CD8-positive, alpha-beta memory T cell (primary cell): ENCODE results near the gene C6orf141. TPM values are rescaled to one million over a fixed set of nuclear protein-coding genes. Genes with fewer than 3 reads are reported as not detected.

Experiments used
- CTCF ChIA-PET: fragments of 350-600 bp; sonication (Branson Sonifier 250); formaldehyde crosslinking; loops from one replicate; lab custom pipeline; 2021; ENCODE audit warnings: antibody characterized with exemption; lab: Charles Lee
- POLR2A ChIA-PET: fragments of 350-600 bp; sonication (Branson Sonifier 250); formaldehyde crosslinking; loops from one replicate; lab custom pipeline; 2021; ENCODE audit warnings: antibody characterized with exemption; lab: Charles Lee
- DNase-seq, 5 donors: peaks; one replicate each; pipeline versions ENCODE4 v3.0.0 to v3.0.0-alpha.2; 2020 to 2022; ENCODE audit warnings: mixed read lengths in 1 of 5
- H3K27ac ChIP-seq: one replicate; pipeline ENCODE4 v1.7.0; 2013; ENCODE audit warnings: low read depth, mild to moderate bottlenecking, low read length, moderate library complexity
- H3K27me3 ChIP-seq: 2 replicates; pipeline ENCODE4 v1.7.0; 2013; ENCODE audit warnings: low read length, mild to moderate bottlenecking; ENCODE audit not compliant: insufficient read depth, poor library complexity, severe bottlenecking
- H3K36me3 ChIP-seq: 2 replicates; pipeline ENCODE4 v1.7.0; 2013; ENCODE audit warnings: mild to moderate bottlenecking, low read length, moderate library complexity; ENCODE audit not compliant: insufficient read depth
- H3K4me1 ChIP-seq: 2 replicates; pipeline ENCODE4 v1.7.0; 2013; ENCODE audit warnings: mild to moderate bottlenecking, low read length, moderate library complexity; ENCODE audit not compliant: insufficient read depth
- H3K4me3 ChIP-seq: 2 replicates; pipeline ENCODE4 v1.7.0; 2013; ENCODE audit warnings: mild to moderate bottlenecking, low read length
- H3K9me3 ChIP-seq: 2 replicates; pipeline ENCODE4 v1.7.0; 2013; ENCODE audit warnings: mild to moderate bottlenecking, low read length
- H3K27ac Mint-ChIP-seq, 8 donors: one replicate each; pipeline ENCODE4 v1.8.0; 2020 to 2021; ENCODE audit warnings: mixed read lengths in 8 of 8, mild to moderate bottlenecking in 6 of 8, inconsistent platforms in 3 of 8, moderate library complexity in 3 of 8
- H3K27me3 Mint-ChIP-seq, 2 donors: one replicate each; pipeline ENCODE4 v1.8.0; 2020 to 2021; ENCODE audit warnings: mixed read lengths in 2 of 2, mild to moderate bottlenecking in 1 of 2, moderate library complexity in 1 of 2
- H3K36me3 Mint-ChIP-seq, 3 donors: one replicate each; pipeline ENCODE4 v1.8.0; 2020 to 2021; ENCODE audit warnings: mixed read lengths in 3 of 3, inconsistent platforms in 1 of 3, mild to moderate bottlenecking in 1 of 3
- H3K4me1 Mint-ChIP-seq, 3 donors: one replicate each; pipeline ENCODE4 v1.8.0; 2020 to 2021; ENCODE audit warnings: mixed read lengths in 3 of 3, inconsistent platforms in 1 of 3, mild to moderate bottlenecking in 1 of 3
- H3K4me3 Mint-ChIP-seq, 7 donors: one replicate each; pipeline ENCODE4 v1.8.0; 2020 to 2021; ENCODE audit warnings: mixed read lengths in 7 of 7, mild to moderate bottlenecking in 6 of 7, moderate library complexity in 4 of 7, inconsistent platforms in 2 of 7
- H3K9me3 Mint-ChIP-seq, 5 donors: one replicate each; pipeline ENCODE4 v1.8.0; 2020 to 2022; ENCODE audit warnings: mixed read lengths in 5 of 5, mild to moderate bottlenecking in 3 of 5, moderate library complexity in 2 of 5, inconsistent platforms in 1 of 5
- polyA plus RNA-seq: library from polyadenylated mRNA; unstranded; fragments of 300-500 nt; fragmentation: Illumina TruSeq; gene quantifications from one replicate; pipeline ENCODE4 v1.2.3, GENCODE V29; 2021
- total RNA-seq, 2 experiments: library from RNA; stranded (reverse); gene quantifications; one replicate each; pipeline ENCODE4 v1.2.3, GENCODE V29; 2021

The C6orf141 gene
- total RNA-seq (not detected), polyA plus RNA-seq (not detected)

DNA sequence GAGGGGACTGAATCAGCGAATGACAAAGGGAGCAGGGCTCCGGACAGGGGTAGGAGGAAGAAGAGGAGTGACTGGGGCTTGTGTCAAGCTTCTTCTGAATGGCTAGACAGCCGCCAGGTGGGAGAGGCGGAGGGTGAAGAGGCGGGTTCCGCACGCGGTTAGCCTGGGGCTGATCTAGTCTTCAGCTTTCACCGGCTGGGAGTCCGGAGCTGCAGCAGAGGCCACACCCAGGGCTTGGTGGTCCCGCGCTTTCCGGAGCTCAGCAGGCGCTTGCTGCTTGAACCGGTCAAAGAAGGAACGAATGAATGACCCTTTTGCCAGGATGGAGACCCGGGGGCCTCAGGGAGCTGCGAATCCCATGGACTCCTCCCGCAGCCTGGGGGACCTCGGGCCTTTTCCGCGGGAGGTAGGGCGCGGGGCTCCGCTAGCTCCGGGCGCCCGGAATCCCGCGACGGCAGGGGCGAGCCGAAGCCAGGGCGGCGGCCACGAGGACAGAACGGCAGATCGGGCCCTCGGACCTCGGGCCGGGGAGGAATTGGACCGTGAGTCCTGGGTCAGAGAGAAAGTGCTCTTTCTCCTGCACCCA is at the start of gene C6orf141:
Gene C6orf141 (plus strand): TSS at position 177 of the 586 bp plus-strand sequence. CDS start 125 bp downstream, at position 302.
- H3K27me3 ChIP-seq: peaks cover 3% of the 10 kb centered on the region
- H3K9me3 Mint-ChIP-seq: peaks cover 0 to 2% (median 0%) of the 10 kb centered on the region in 5 donors
- peaks cover 22 to 49% of the 10 kb centered on the region in 2 donors for H3K27me3 Mint-ChIP-seq
- no peaks in the 10 kb centered on the region for H3K9me3 ChIP-seq
- ChIA-PET POLR2A (no interaction called here), CTCF (no interaction called here)
- H3K4me3 Mint-ChIP-seq: peak within 1 kb of the TSS; percentile 7 to 78 (median 73)
- H3K27ac ChIP-seq: no peak within 1 kb of the TSS
- peak within 1 kb of the TSS; percentile 45 for H3K4me3 ChIP-seq
- H3K36me3 ChIP-seq: no peaks in the 10 kb centered on the region
- H3K36me3 Mint-ChIP-seq: no peaks in the 10 kb centered on the region
- H3K4me1 ChIP-seq: no peaks in the 10 kb centered on the region
- H3K4me1 Mint-ChIP-seq: peaks cover 15 to 24% (median 19%) of the 10 kb centered on the region in 3 donors
- DNase-seq: no peak
- H3K27ac Mint-ChIP-seq: peak within 1 kb of the TSS in 2 of 8 donors; percentile 32 to 84

GRCh38 chr6:49504666-49505065 is 45.8 kb upstream of the C6orf141 start:
- ChIA-PET CTCF (no interaction called here), POLR2A (no interaction called here)
- no peak overlapping the region for H3K4me3 ChIP-seq
- Mint-ChIP-seq H3K4me3 (no peak overlapping the region), H3K36me3 (no peaks in the 10 kb centered on the region), H3K27me3 (peaks cover 6 to 25% of the 10 kb centered on the region in 2 donors), H3K9me3 (peaks cover 0 to 9% (median 2%) of the 10 kb centered on the region in 5 donors), H3K4me1 (no peaks in the 10 kb centered on the region), H3K27ac (no peak overlapping the region)
- H3K9me3 ChIP-seq: no peaks in the 10 kb centered on the region
- H3K36me3 ChIP-seq: no peaks in the 10 kb centered on the region
- no peaks in the 10 kb centered on the region for H3K27me3 ChIP-seq
- no peaks in the 10 kb centered on the region for H3K4me1 ChIP-seq
- DNase-seq: no peak
- H3K27ac ChIP-seq: no peak overlapping the region

DNA sequence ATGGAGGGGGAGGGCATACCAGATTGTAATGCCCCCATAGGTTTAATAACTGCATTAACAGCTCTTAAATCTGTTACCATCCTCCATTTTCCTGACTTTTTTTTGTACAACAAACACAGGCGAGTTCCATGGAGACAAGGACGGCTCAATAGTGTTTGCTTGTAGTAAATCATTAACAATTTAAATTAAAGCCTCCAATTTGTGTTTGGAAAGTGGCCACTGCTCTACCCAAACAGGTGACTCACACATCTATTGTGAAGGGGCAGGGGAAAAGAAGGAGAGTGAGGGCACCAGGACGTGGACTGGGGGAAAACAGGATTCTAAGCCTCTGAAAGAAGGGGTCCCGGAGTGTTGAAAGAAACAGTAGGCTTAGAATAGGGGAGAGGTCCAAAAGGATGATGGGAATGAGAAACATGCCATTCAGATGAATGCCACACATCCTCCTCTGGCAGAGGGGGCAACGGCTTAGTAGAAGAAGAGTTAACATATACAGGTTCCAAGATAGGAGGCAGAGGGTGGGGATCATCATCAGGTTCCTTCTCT is 43.8 kb upstream of the C6orf141 start:
- Histone ChIP-seq H3K4me3 (no peak overlapping the region), H3K4me1 (no peaks in the 10 kb centered on the region), H3K9me3 (no peaks in the 10 kb centered on the region), H3K27me3 (no peaks in the 10 kb centered on the region), H3K27ac (no peak overlapping the region), H3K36me3 (no peaks in the 10 kb centered on the region)
- POLR2A ChIA-PET: no interaction called here
- H3K36me3 Mint-ChIP-seq: no peaks in the 10 kb centered on the region
- H3K4me1 Mint-ChIP-seq: no peaks in the 10 kb centered on the region
- no peak overlapping the region for H3K4me3 Mint-ChIP-seq
- no peak overlapping the region for H3K27ac Mint-ChIP-seq
- CTCF ChIA-PET: no interaction called here
- H3K27me3 Mint-ChIP-seq: peaks cover 6 to 30% of the 10 kb centered on the region in 2 donors
- DNase-seq: no peak
- peaks cover 0 to 9% (median 2%) of the 10 kb centered on the region in 5 donors for H3K9me3 Mint-ChIP-seq

GRCh38 chr6:49509342-49509741 is 41.1 kb upstream of the C6orf141 start:
- peaks cover 0 to 9% (median 2%) of the 10 kb centered on the region in 5 donors for H3K9me3 Mint-ChIP-seq
- CTCF ChIA-PET: no interaction called here
- Histone ChIP-seq H3K27ac (no peak overlapping the region), H3K27me3 (no peaks in the 10 kb centered on the region), H3K9me3 (no peaks in the 10 kb centered on the region), H3K4me1 (no peaks in the 10 kb centered on the region), H3K36me3 (no peaks in the 10 kb centered on the region), H3K4me3 (no peak overlapping the region)
- no peaks in the 10 kb centered on the region for H3K36me3 Mint-ChIP-seq
- peaks cover 9 to 41% of the 10 kb centered on the region in 2 donors for H3K27me3 Mint-ChIP-seq
- POLR2A ChIA-PET: no interaction called here
- no peak overlapping the region for H3K27ac Mint-ChIP-seq
- H3K4me3 Mint-ChIP-seq: no peak overlapping the region
- no peak for DNase-seq
- no peaks in the 10 kb centered on the region for H3K4me1 Mint-ChIP-seq

GRCh38 chr6:49513153-49513989 is 37.1 kb upstream of the C6orf141 start:
- no peak overlapping the region for H3K4me3 ChIP-seq
- ChIA-PET POLR2A (no interaction called here), CTCF (no interaction called here)

DNA sequence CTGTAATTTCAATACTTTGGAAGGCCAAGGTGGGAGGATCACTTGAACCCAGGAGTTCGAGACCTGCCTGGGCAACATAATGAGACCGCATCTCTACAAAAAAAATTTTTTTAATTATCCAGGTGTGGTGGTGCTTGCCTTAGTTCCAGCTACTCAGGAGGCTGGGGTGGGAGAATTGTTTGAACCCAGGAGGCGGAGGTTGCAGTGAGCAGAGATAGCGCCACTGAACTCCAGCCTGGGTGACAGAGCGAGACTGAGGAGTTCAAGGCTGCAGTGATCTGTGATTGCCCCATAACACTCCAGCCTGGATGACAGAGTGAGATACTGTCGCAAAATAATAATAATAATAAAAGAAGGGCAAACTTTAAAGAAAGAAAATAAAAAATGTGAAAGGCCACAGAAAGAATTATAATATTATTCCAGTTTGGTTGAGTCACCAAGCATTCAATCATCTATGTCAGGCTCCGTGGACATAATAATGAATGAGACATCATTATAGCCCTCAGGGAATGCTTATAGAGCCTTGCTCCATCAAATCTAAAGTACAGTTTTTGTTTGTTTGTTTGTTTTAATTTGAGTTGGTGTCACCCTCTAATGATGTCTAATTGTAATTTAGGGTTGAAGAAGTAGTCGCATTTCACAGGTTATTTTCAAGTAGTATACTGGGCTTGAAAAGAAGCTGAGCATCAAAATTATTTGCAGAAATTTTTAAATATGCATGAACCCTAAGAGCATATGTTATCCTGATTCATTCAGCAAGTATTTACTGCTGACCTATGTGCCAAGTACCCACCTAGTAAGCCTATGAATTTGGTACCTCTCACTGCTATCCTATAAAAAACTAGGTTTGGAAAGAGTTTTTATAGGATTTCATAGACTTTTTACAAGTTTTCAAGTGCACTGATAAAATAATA is 35.6 kb upstream of the C6orf141 start:
- H3K27me3 ChIP-seq: no peaks in the 10 kb centered on the region
- H3K9me3 Mint-ChIP-seq: no peaks in the 10 kb centered on the region
- H3K27ac Mint-ChIP-seq: no peak overlapping the region
- H3K27me3 Mint-ChIP-seq: peaks cover 5 to 30% of the 10 kb centered on the region in 2 donors
- ChIA-PET CTCF (no interaction called here), POLR2A (no interaction called here)
- H3K27ac ChIP-seq: no peak overlapping the region
- DNase-seq: no peak
- H3K4me3 Mint-ChIP-seq: no peak overlapping the region
- no peaks in the 10 kb centered on the region for H3K9me3 ChIP-seq
- H3K36me3 ChIP-seq: no peaks in the 10 kb centered on the region
- no peaks in the 10 kb centered on the region for H3K36me3 Mint-ChIP-seq
- no peaks in the 10 kb centered on the region for H3K4me1 ChIP-seq
- no peaks in the 10 kb centered on the region for H3K4me1 Mint-ChIP-seq
- H3K4me3 ChIP-seq: no peak overlapping the region

More at GRCh38 chr6:49513153-49513989, 37.1 kb upstream of the C6orf141 start:
- Histone ChIP-seq H3K27me3 (no peaks in the 10 kb centered on the region), H3K4me1 (no peaks in the 10 kb centered on the region), H3K27ac (no peak overlapping the region), H3K36me3 (no peaks in the 10 kb centered on the region), H3K9me3 (no peaks in the 10 kb centered on the region)
- no peak for DNase-seq
- Mint-ChIP-seq H3K27ac (no peak overlapping the region), H3K36me3 (no peaks in the 10 kb centered on the region), H3K9me3 (no peaks in the 10 kb centered on the region), H3K4me1 (no peaks in the 10 kb centered on the region), H3K27me3 (peaks cover 5 to 35% of the 10 kb centered on the region in 2 donors), H3K4me3 (no peak overlapping the region)

DNA sequence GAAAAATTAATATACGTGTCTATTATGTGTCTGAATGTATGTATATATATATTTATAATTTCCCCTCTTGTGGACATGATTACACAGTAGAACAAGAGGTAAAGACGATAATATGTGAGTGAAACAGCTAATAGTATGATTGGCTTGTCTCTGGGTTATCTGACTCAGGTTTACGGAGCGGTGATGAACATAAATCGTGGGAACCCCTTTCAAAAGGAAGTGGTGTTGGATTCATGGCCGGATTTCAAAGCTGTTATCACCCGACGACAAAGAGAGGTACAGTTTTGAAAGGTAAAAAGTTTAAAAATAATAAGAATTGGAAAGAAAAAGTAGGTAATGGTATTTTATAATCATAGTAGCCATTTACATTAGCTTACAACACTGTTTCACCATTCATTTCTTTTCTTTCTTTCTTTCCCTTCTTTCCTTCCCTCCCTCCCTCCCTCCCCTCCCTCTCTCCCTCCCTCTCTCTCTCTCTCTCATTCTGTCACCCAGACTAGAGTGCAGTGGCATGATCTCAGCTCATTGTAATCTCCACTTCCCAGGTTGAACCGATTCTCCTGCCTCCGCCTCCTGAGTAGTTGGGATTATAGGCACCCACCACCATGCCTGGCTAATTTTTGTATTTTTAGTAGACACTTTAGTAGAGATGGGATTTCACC is 34.9 kb upstream of the C6orf141 start:
- Mint-ChIP-seq H3K27me3 (peaks cover 5 to 32% of the 10 kb centered on the region in 2 donors), H3K36me3 (no peaks in the 10 kb centered on the region), H3K27ac (no peak overlapping the region), H3K4me1 (no peaks in the 10 kb centered on the region), H3K9me3 (no peaks in the 10 kb centered on the region), H3K4me3 (no peak overlapping the region)
- H3K27ac ChIP-seq: no peak overlapping the region
- H3K4me3 ChIP-seq: no peak overlapping the region
- H3K4me1 ChIP-seq: no peaks in the 10 kb centered on the region
- H3K9me3 ChIP-seq: no peaks in the 10 kb centered on the region
- no peaks in the 10 kb centered on the region for H3K36me3 ChIP-seq
- H3K27me3 ChIP-seq: no peaks in the 10 kb centered on the region
- ChIA-PET CTCF (no interaction called here), POLR2A (no interaction called here)
- no peak for DNase-seq
